Brain pericyte (primary cell): ENCODE measurements around the gene TSPAN5.

Experiments
- DNase-seq: peaks from one replicate; pipeline ENCODE4 v3.0.0-alpha.2; 2012; ENCODE audit warnings: low read depth, low spot score

TSPAN5 gene

GRCh38 chr4:98618680-98619079, 39.7 kb downstream of the TSPAN5 start:
- DNase-seq, result no peak

GRCh38 chr4:98617358-98618047, 40.9 kb downstream of the TSPAN5 start:
- peak; percentile 7 for DNase-seq

DNA sequence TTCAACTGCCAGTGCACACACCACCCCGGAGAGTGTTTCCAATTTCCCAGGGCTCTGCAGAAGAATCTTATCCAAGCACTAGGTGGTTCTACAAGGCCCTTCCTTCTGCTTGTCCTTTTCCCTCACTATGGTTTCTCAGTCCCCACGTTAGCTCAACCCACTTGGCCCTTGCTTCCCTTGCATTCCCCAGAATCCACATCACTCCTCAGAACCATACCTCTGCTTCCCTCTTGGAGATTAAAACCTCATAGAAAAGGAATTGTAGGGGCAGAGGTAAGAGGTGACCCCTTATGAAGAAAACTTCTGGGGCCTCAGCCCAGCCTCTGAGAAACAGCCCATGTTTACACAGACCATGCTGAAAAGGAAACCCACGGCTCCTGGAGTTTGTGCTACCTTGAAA, 42.4 kb downstream of the TSPAN5 start:
- DNase-seq, result no peak

GRCh38 chr4:98614662-98615061, 43.7 kb downstream of the TSPAN5 start:
- DNase-seq, result no peak

- no peak for DNase-seq
Observed at GRCh38 chr4:98614094-98614493, 44.3 kb downstream of the TSPAN5 start.

GRCh38 chr4:98613453-98614075, 44.8 kb downstream of the TSPAN5 start:
- DNase-seq, result no peak

DNA sequence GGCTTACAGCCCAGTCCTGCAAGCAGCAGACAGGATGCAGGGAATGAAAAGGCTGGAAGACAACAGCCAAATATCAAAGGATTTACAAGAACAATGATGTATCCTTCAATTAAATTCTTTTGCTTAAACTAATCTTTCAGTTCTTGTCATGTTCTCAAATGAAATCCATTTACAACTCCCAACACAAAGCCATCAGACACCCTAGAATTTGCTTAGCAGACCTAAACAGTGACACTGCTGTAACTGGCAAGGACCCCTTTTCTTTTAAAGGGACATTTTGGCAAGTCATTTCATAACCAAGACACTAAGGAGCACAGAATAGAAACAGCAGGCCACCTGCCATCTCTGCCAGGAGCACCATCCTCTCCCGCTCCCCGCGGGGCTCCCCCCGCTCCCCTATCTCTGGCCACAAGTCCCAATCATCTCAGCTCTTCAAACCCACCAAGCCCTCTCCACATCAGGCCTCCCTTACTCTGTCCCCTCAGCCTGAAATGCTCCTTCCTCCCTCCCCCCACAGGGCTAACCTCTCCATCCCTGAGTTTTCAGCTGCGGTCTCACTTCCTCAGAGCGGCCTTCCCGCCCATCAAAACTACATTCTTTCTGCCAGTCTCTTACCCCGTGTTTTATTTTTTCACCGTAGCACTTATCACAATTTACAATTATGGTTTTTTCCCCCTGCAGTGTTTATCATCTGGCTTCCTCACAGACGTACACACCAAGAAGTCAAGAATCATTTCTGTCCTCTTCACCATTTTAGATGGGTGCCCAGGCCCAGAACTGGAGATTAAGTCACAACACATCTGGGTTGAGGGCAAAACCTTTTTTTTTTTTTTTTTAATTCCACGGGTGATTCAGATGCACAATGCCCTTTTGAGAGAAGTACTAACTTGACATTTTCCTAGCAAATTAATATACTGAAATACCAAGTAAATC, 45.8 kb downstream of the TSPAN5 start:
- DNase-seq, result no peak

GRCh38 chr4:98611677-98612317, 46.6 kb downstream of the TSPAN5 start:
- DNase-seq, result no peak

DNA sequence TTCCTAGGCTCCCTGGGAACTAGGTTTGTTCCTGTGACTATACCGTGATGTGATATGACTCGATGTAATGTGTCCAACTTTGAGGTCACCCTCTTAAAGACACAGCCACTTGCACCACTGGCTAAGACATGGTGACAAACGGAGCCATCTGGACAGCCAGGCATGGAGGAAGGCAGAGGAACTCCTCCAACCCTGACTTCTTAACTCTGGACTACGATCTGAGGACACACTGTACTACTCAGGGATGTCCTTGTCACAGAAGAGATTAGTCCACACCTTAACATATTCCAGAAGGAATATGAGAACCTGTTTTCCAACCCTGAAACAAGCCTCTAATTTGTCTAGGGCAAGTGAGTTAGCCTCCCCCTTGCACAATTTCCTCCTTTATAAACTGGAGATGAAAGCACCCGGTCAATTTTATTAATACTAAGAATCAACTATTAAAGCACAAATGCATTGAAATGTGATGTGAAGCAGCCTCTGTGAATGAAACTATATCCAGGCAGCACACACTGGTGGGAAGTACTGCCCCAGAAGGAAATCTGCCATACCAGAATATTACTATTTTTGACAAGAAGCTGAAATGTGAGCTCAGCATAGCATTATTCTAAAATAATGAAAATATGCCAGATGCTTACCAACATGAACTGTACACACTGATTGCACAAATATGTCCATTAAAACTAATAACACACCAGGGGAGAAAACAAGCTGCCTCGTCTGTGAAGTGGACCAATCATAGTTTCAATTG, 47.3 kb downstream of the TSPAN5 start:
- DNase-seq, result no peak

GRCh38 chr4:98610431-98610830, 48.0 kb downstream of the TSPAN5 start:
- no peak for DNase-seq

DNA sequence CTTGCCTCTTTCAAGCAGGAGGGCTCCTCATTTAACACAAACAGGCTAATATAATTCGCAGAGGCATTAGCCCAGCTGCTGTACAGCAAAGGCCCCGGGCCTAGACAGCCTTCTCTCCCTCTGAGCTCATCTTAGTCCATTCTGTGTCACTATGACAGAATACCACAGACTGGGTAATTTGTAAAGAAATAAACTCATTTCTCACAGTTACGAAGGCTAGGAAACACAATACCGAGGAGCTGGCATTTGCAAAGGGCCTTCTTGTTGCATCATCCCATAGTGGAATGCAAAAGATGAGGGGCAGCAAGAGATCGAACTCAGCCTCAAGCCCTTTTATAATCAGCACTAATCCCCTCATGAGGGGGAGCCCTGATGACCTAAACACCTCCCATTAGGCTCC, 48.5 kb downstream of the TSPAN5 start:
- no peak for DNase-seq

DNA sequence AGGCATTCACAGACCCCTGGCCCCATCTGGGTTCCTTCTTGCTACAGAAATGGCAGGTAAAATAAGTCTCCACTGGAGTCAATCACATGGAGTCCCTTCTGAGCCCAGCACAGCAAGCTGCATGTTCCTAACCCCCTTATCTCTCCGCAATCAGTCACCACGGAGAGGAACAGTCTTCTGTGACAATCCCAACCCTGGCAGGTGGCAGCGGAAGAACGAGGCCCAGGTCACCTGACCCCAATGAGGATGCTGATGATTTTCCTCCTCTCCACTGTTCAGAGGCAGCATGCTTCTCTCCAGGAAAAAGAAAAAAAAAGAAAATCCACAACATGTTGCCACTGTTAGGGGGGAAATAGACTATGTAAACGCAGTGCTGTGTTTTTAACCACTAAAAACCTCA, 50.1 kb downstream of the TSPAN5 start:
- DNase-seq, result no peak

GRCh38 chr4:98606894-98607293, 51.5 kb downstream of the TSPAN5 start:
- DNase-seq, result no peak

DNA sequence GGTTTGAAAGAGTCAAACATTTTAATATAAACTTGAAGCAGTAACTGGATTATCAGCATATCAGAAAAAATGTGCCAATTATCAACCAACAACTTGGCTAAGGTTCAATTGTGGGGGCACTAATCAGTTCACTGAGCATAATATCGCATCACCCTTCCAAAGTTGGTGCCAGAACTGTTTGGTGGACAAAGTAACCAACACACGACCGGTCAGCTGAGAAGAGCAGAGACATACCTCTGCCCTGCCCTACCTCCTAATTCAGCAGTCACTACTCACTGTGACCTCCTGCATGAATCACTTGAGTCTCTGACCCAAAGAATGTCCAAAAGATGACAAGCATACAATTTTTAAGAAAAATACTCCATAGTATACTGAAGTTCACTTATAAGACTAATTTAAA, 53.2 kb downstream of the TSPAN5 start:
- no peak for DNase-seq

GRCh38 chr4:98604723-98605122, 53.7 kb downstream of the TSPAN5 start:
- no peak for DNase-seq

GRCh38 chr4:98603683-98604521, 54.5 kb downstream of the TSPAN5 start:
- DNase-seq, result no peak

- DNase-seq, result no peak
Observed at GRCh38 chr4:98602270-98602669, 56.1 kb downstream of the TSPAN5 start.

DNA sequence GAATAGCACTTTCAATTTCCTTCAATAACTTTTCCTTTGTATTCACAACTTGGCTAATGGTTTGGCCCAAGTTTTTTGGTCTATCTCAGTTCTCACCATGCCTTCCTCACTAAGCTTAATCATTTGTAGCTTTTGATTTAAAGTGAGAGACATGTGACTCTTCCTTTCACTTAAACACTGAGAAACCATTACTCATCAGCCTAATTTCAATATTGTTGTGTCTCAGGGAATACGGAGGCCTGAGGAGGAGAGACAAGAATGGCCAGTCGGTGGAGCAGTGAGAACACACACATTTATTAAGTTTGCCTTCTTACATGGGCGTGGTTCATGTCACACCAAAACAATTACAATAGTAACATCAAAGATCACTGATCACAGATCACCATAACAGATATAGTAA, 56.7 kb downstream of the TSPAN5 start:
- no peak for DNase-seq

DNA sequence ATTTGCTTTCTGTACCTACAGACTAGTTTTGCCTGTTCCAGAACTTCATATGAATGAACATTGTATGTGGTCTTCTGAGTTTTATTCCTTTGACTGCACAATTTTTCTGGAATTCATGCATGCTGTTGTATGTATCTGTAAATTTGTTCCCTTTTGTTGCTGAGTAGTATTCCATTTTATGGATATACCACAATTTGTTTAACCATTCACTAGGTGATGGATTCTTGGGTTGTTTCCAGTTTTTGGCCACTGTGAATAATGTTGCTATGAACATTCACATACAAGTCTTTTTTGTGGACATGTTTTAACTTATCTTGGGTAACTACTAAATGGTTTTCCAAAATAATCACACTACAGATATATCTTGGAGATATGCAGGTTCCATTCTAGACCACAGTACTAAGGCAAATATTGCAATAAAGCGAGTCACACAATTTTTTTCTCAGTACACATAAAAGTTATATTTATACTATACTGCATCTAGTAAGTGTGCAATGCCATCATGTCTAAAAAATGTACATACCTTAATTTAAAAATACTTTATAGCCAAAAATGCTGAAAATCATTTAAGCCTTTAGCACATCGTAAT, 58.7 kb downstream of the TSPAN5 start:
- DNase-seq, result no peak

- DNase-seq, result no peak
Observed at GRCh38 chr4:98586962-98587354, 71.5 kb downstream of the TSPAN5 start.
